ENCODE results near the gene PLA2G4E.

GRCh38 chr15:42056934-42057798 is 36.3 kb upstream of the PLA2G4E start:
- TF ChIP-seq POLR2AphosphoS5 (IDR thresholded peaks at IDR 0.05) (peak in 2 of 3 donors; percentile 81 to 87), CTCF (IDR thresholded peaks at IDR 0.05) (peak; percentile 8 to 57 (median 43)), POLR2A (IDR thresholded peaks at IDR 0.05) (peak; percentile 14)

All from breast epithelium (tissue), 3 donors.